Ramos (cell line): ENCODE data around the gene SLFNL1.

Experiments used
- in situ Hi-C: fragments of 300-500 bp; cut with MboI; formaldehyde crosslinking; loops from one replicate; pipeline ENCODE4 v1.14.3; 2022; ENCODE audit warnings: low sequenced_read_pairs; ENCODE audit not compliant: unreplicated experiment

The SLFNL1 gene

GRCh38 chr1:40987439-40988276 lies 33.9 kb downstream of the SLFNL1 start:
- in situ Hi-C loops, result no loop called here

GRCh38 chr1:40986956-40987355 lies 34.6 kb downstream of the SLFNL1 start:
- in situ Hi-C loops, result no loop called here

- in situ Hi-C loops, result no loop called here
Observed at GRCh38 chr1:40986328-40986783, 35.2 kb downstream of the SLFNL1 start.

GRCh38 chr1:40985875-40986274 lies 35.6 kb downstream of the SLFNL1 start:
- in situ Hi-C loops, result no loop called here

- in situ Hi-C loops, result no loop called here
Observed at GRCh38 chr1:40985161-40985560, 36.4 kb downstream of the SLFNL1 start.

- in situ Hi-C loops, result no loop called here
Observed at GRCh38 chr1:40984531-40984930, 37.0 kb downstream of the SLFNL1 start.

GRCh38 chr1:40984066-40984465 lies 37.5 kb downstream of the SLFNL1 start:
- in situ Hi-C loops, result no loop called here

- in situ Hi-C loops, result no loop called here
Observed at GRCh38 chr1:40983286-40983685, 38.2 kb downstream of the SLFNL1 start.

GRCh38 chr1:40982721-40983120 lies 38.8 kb downstream of the SLFNL1 start:
- in situ Hi-C loops, result no loop called here

- in situ Hi-C loops, result no loop called here
Observed at GRCh38 chr1:40981691-40982448, 39.7 kb downstream of the SLFNL1 start.

GRCh38 chr1:40980453-40981121 lies 40.9 kb downstream of the SLFNL1 start:
- in situ Hi-C loops, result no loop called here

- in situ Hi-C loops, result no loop called here
Observed at GRCh38 chr1:40980068-40980452, 41.5 kb downstream of the SLFNL1 start.

GRCh38 chr1:40979241-40980067 lies 42.1 kb downstream of the SLFNL1 start, which contains the start of gene CTPS1:
Gene CTPS1, plus strand, starts transcription at chr1:40979696. Its CDS starts 3,595 bp downstream, at chr1:40983291.
- in situ Hi-C loops, result no loop called here

GRCh38 chr1:40978886-40979240 lies 42.7 kb downstream of the SLFNL1 start:
- in situ Hi-C loops, result no loop called here

GRCh38 chr1:40977716-40978115 lies 43.8 kb downstream of the SLFNL1 start:
- in situ Hi-C loops, result no loop called here

GRCh38 chr1:40976952-40977690 lies 44.4 kb downstream of the SLFNL1 start:
- in situ Hi-C loops, result no loop called here

- in situ Hi-C loops, result no loop called here
Observed at GRCh38 chr1:40974945-40975344, 46.6 kb downstream of the SLFNL1 start.

GRCh38 chr1:40973912-40974311 lies 47.6 kb downstream of the SLFNL1 start:
- in situ Hi-C loops, result no loop called here

GRCh38 chr1:40971966-40972365 lies 49.6 kb downstream of the SLFNL1 start:
- in situ Hi-C loops, result no loop called here
